Hepatocyte (in vitro differentiated cells): ENCODE measurements around the gene HOXD4. TPM values are rescaled to one million over a fixed set of nuclear protein-coding genes. Genes with fewer than 3 reads are reported as not detected.
A peak's percentile ranks its signal among the peaks of the same experiment; 100 is the strongest.

ENCODE experiments used
- DNase-seq: peaks from one replicate; pipeline ENCODE4 v3.0.0-alpha.2; 2016; ENCODE audit warnings: low spot score
- H2AFZ ChIP-seq: fragments of 200-600 bp; sonication (generic); 2 replicates; pipeline ENCODE4 v1.6.0; 2016; ENCODE audit warnings: antibody characterized with exemption, mild to moderate bottlenecking
- H3K27ac ChIP-seq: fragments of 200-600 bp; sonication (generic); 2 replicates; pipeline ENCODE4 v1.5.1; 2016; ENCODE audit warnings: mild to moderate bottlenecking
- H3K27me3 ChIP-seq: fragments of 200-600 bp; sonication (generic); 2 replicates; pipeline ENCODE4 v1.6.1; 2016
- H3K36me3 ChIP-seq: fragments of 200-600 bp; sonication (generic); replicated peaks from 2 replicates; pipeline ENCODE4 v1.5.1; 2016; ENCODE audit warnings: low read depth; ENCODE audit not compliant: insufficient read depth
- H3K4me1 ChIP-seq: fragments of 200-600 bp; sonication (generic); 2 replicates; pipeline ENCODE4 v1.5.1; 2016; ENCODE audit warnings: mild to moderate bottlenecking, moderate library complexity; ENCODE audit not compliant: insufficient read depth
- H3K4me2 ChIP-seq: fragments of 200-600 bp; sonication (generic); 2 replicates; pipeline ENCODE4 v1.6.0; 2016
- H3K4me3 ChIP-seq: fragments of 200-600 bp; sonication (generic); 2 replicates; pipeline ENCODE4 v1.5.1; 2016; ENCODE audit warnings: mild to moderate bottlenecking
- H3K79me2 ChIP-seq: fragments of 200-600 bp; sonication (generic); 2 replicates; pipeline ENCODE4 v1.6.0; 2017; ENCODE audit warnings: mild to moderate bottlenecking
- H3K9me2 ChIP-seq: fragments of 200-600 bp; sonication (generic); replicated peaks from 2 replicates; pipeline ENCODE4 v1.6.0; 2017; ENCODE audit warnings: mild to moderate bottlenecking; ENCODE audit not compliant: insufficient read depth
- H3K9me3 ChIP-seq: fragments of 200-600 bp; sonication (generic); 2 replicates; pipeline ENCODE4 v1.5.1; 2016; ENCODE audit warnings: low read depth, mild to moderate bottlenecking
- H4K20me1 ChIP-seq: fragments of 200-600 bp; sonication (generic); 2 replicates; pipeline ENCODE4 v1.6.0; 2016; ENCODE audit warnings: mild to moderate bottlenecking; ENCODE audit not compliant: insufficient read depth, poor library complexity, severe bottlenecking
- CTCF ChIP-seq: fragments of 200-600 bp; sonication (generic); IDR thresholded peaks from 2 replicates; pipeline ENCODE4 v1.5.1; 2016; ENCODE audit warnings: antibody characterized with exemption, mild to moderate bottlenecking; ENCODE audit not compliant: poor library complexity
- EZH2 ChIP-seq: fragments of 200-600 bp; sonication (generic); IDR thresholded peaks from 2 replicates; pipeline ENCODE4 v1.6.1; 2016; ENCODE audit warnings: antibody characterized with exemption, mild to moderate bottlenecking, borderline replicate concordance
- EZH2phosphoT487 ChIP-seq: fragments of 200-600 bp; sonication (generic); IDR thresholded peaks from one replicate; pipeline ENCODE4 v1.6.1; 2018; ENCODE audit warnings: antibody characterized with exemption, mild to moderate bottlenecking, low read depth, moderate library complexity; ENCODE audit not compliant: unreplicated experiment, severe bottlenecking
- WGBS: methylation state at CpG from one replicate; pipeline ENCODE4 v1.1.6; 2016; ENCODE audit warnings: low lambda C conversion rate; ENCODE audit errors: missing lambda C conversion rate; 5-methylcytosine and 5-hydroxymethylcytosine counted together
- polyA plus RNA-seq: library from polyadenylated mRNA; unstranded; fragments of >200 nt; fragmentation: Nextera tagmentation; extraction: Ambion mirVana; gene quantifications from 2 replicates; pipeline ENCODE4 v1.2.1, GENCODE V29; 2016
- total RNA-seq: library from RNA; depleted of rRNA; stranded (reverse); fragments of >200 nt; gene quantifications from 2 replicates; pipeline ENCODE4 v1.2.3, GENCODE V29; 2014

Gene HOXD4
- total and polyA plus RNA-seq, 2 experiments from 2014 or later = 0.70 TPM; not detected in 1

- DNase-seq = no peak
- no peaks in the 10 kb centered on the region for H4K20me1 ChIP-seq
- no peak for TF ChIP-seq CTCF
- TF ChIP-seq EZH2phosphoT487 = no peak
- TF ChIP-seq EZH2 = no peak
- peaks cover 93% of the 10 kb centered on the region for H3K27me3 ChIP-seq
- H3K9me3 ChIP-seq = no peaks in the 10 kb centered on the region
- H3K4me2 ChIP-seq = no peak overlapping the region
- no peaks in the 10 kb centered on the region for H3K36me3 ChIP-seq
- no peak overlapping the region for H2AFZ ChIP-seq
- no peak overlapping the region for H3K4me3 ChIP-seq
- peaks cover 17% of the 10 kb centered on the region for H3K4me1 ChIP-seq
- H3K27ac ChIP-seq = no peak overlapping the region
- no peaks in the 10 kb centered on the region for H3K79me2 ChIP-seq
- H3K9me2 ChIP-seq = no peaks in the 10 kb centered on the region
Measured at GRCh38 chr2:176133389-176133788, 18.0 kb upstream of the HOXD4 start.

- 33% methylated on average over 4 of the region's 4 CpGs for WGBS
Measured at GRCh38 chr2:176134035-176134434, 17.3 kb upstream of the HOXD4 start.

GRCh38 chr2:176135035-176135440 is 16.3 kb upstream of the HOXD4 start:
- H3K27me3 ChIP-seq = peaks cover 95% of the 10 kb centered on the region

More at GRCh38 chr2:176134035-176134434, 17.3 kb upstream of the HOXD4 start:
- no peaks in the 10 kb centered on the region for H3K9me3 ChIP-seq
- peaks cover 93% of the 10 kb centered on the region for H3K27me3 ChIP-seq
- H3K4me1 ChIP-seq = peaks cover 12% of the 10 kb centered on the region
- no peaks in the 10 kb centered on the region for H3K79me2 ChIP-seq
- no peaks in the 10 kb centered on the region for H3K36me3 ChIP-seq
- TF ChIP-seq CTCF = no peak
- no peak for TF ChIP-seq EZH2phosphoT487
- no peak for TF ChIP-seq EZH2
- no peak for DNase-seq
- no peaks in the 10 kb centered on the region for H3K9me2 ChIP-seq
- H3K27ac ChIP-seq = no peak overlapping the region
- no peak overlapping the region for H3K4me2 ChIP-seq
- H2AFZ ChIP-seq = no peak overlapping the region
- no peak overlapping the region for H3K4me3 ChIP-seq
- H4K20me1 ChIP-seq = no peaks in the 10 kb centered on the region

GRCh38 chr2:176136374-176137251 is 14.7 kb upstream of the HOXD4 start:
- Histone ChIP-seq H3K4me3 (peak overlapping the region; percentile 67), H3K27ac (no peak overlapping the region), H3K9me3 (no peaks in the 10 kb centered on the region), H2AFZ (peak overlapping the region; percentile 68), H4K20me1 (no peaks in the 10 kb centered on the region), H3K4me2 (peak overlapping the region; percentile 93), H3K36me3 (no peaks in the 10 kb centered on the region), H3K4me1 (peaks cover 8% of the 10 kb centered on the region), H3K27me3 (peaks cover 94% of the 10 kb centered on the region), H3K9me2 (no peaks in the 10 kb centered on the region), H3K79me2 (no peaks in the 10 kb centered on the region)
- TF ChIP-seq EZH2phosphoT487 (no peak), CTCF (no peak), EZH2 (peak; percentile 30)
- peak; percentile 54 for DNase-seq
- WGBS = 3% methylated on average over 50 of the region's 71 CpGs

More at GRCh38 chr2:176135035-176135440, 16.3 kb upstream of the HOXD4 start:
- no peak for TF ChIP-seq EZH2
- Histone ChIP-seq H3K9me2 (no peaks in the 10 kb centered on the region), H3K4me2 (no peak overlapping the region), H3K4me1 (peaks cover 4% of the 10 kb centered on the region), H2AFZ (no peak overlapping the region), H3K79me2 (no peaks in the 10 kb centered on the region), H3K27ac (no peak overlapping the region), H3K4me3 (no peak overlapping the region), H3K9me3 (no peaks in the 10 kb centered on the region), H4K20me1 (no peaks in the 10 kb centered on the region), H3K36me3 (no peaks in the 10 kb centered on the region)
- no peak for DNase-seq
